HG02943 (cell line): ENCODE results near the gene FBXL12.
A peak's percentile ranks its signal among the peaks of the same experiment; 100 is the strongest.
"Not testable (repeated sequence)": the region's sequence is repeated elsewhere in the genome, so short reads cannot be mapped to it uniquely, and the experiment has no call there.

Source experiments
- ATAC-seq: cut with Tn5 transposase; IDR thresholded peaks from one replicate; pipeline ENCODE4 v1.9.1; 2021; ENCODE audit warnings: mild to moderate bottlenecking, low read depth, moderate library complexity; ENCODE audit not compliant: unreplicated experiment

Gene FBXL12

DNA sequence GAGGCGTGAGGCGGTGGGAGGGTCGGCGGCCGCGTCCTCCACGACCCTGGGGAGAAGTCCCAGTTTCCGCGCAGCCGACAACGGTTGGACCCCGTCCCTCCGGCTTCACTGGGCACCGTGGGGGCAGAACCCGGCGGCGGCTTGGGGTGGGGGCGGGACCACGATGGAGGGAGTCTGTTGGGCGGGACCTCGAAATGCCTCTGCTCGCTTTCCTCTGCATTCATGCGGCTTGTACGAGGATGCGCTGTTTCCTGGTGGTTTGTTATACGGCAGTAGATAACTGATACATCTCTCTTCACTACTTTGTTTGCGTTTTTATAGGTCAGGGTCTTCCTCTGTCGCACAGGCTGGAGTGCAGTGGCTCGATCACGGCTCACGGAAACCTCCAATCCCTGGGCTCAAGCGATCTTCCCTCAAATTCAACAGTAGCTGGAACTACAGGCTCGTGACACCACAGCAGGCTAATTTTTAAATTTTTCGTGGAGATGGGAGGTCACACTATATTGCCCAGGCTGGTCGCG, 25.7 kb downstream of the FBXL12 start:
- ATAC-seq: no peak

DNA sequence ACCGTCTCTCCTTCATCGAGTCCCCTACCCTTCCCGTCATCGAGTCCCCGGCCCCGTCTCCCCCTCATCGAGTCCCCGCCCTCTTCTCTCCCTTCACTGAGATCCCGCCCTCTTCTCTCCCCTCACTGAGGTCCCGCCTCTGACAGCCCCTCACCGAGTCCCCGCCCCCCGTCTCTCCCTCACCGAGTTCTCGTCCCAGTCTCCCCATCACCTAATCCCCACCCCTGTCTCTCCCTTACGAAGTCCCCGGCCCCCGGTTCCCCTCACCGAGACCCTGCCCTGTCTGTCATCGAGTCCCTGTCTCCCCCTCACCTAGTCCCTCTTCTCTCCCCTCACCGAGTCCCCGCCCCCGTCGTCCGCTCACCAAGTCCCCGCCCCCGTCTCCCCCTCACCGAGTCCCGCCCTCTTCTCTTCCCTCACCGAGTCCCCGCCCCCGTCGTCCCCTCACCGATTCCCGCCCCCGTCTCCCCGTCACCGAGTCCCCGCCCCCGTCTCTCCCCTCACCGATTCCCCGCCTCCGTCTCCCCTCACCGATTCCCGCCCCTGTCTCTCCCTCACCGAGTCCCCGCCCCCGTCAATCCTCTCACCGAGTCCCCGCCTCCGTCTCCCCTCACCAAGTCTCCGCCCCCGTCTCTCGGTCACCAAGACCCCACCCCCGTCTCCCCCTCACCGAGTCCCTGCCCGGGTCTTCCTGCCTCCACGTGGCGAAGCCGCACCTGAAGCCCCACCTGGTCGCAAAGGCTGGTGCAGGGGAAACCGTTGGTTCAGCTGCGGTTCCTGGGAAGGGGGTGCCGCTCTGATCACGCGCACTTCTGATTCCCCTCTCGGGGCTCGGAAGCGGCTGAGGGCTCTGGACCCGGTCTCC, 26.4 kb downstream of the FBXL12 start:
- no peak for ATAC-seq

DNA sequence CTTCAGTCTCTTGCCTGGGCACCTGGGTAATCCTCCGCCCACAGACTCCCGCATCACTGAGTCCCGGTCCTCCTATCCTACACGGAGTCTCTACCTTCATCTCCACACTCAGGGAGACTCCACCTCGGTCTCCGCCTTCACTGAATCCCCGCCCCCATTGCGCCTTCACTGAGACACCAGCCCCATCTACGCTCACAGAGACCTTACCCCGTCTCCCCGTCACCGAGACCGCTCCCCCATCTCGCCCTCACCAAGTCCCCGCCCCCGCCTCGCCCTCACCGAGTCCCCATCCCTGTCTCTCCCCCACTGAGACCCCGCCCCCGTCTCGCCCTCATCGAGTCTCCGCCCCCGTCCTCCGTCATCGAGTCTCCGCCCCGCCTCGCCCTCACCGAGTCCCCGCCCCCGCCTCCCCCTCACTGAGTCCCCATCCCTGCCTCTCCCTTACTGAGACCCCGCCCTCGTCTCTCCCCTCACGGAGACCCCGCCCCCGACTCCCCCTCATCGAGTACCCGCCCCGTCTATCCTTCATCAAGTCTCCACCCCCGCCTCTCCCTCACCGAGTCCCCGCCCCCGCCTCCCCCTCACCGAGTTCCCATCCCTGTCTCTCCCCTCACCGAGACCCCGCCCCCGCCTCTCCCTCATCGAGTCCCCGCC, 27.2 kb downstream of the FBXL12 start:
- ATAC-seq: no peak

DNA sequence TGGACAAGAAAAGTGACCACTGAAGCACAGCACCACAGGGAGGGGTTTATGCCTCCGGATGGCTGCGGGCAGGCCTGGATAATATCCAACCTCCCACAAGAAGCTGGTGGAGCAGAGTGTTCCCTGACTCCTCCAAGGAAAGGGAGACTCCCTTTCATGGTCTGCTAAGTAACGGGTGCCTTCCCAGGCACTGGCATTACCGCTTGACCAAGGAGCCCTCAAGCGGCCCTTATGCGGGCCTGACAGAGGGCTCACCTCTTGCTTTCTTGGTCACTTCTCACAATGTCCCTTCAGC, 27.9 kb downstream of the FBXL12 start:
- ATAC-seq: not testable (repeated sequence)

DNA sequence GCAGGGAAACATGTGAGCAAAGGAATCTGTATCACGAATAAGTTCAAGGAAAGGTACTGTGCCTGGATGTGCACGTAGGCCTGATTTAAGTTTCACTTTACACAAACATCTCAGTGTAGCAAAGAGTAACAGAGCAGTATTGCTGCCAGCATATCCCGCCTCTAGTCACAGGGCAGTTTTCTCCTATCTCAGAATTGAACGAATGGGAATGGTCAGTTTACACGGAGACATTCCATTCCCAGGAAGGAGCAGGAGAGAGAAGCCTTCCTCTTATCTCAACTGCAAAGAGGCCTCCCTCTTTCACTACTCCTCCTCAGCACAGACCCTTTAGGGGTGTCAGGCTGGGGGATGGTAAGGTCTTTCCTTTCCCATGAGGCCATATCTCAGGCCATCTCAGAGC, 29.3 kb downstream of the FBXL12 start:
- not testable (repeated sequence) for ATAC-seq

DNA sequence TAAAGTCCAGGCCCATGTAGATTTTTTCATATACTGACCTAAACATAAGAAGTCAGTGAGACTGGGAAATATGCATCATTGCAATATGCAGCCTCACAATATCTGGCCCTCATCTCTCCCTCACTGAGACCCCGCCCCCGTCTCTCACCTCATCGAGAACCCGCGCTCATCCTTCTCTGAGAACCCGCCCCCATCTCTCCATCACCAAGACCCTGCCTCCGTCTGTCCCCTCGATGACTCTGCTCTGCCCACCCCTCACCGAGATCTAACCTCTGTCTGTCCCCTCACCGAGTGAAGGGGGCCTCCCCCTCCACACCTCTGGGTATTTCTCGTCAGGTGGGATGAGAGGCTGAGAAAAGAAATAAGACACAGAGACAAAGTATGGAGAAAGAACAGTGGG, 29.8 kb downstream of the FBXL12 start:
- no peak for ATAC-seq

DNA sequence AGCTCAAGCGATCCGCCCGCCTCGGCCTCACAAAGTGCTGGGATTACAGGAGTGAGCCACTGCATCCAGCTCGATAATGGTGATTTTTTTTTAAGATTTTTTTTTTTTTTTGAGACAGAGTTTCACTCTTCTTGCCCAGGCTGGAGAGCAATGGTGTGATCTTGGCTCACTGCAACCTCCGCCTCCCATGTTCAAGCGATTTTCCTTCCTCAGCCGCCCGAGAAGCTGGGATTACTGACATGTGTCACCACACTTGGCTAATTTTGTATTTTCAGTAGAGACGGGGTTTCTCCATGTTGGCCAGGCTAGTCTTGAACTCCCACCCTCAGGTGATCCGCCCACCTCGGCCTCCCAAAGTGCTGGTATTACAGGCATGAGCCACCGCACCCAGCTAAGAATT, 30.3 kb downstream of the FBXL12 start:
- ATAC-seq: not testable (repeated sequence)

DNA sequence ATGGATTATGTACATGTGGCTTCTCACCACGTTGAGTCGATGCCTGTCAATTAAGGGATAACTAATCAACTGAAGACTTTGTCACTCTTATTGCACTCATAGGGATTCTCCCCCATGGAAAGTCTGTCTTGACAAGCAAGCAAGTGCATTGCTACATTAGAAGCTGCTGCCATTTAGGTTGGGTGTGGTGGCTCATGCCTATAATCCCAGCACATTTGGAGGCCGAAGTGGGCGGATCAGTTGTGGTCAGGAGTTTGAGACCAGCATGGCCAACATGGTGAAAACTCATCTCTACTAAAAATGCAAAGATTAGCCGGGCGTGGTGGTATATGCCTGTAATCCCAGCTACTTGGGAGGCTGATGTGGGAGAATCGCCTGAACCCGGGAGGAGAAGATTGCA, 32.1 kb downstream of the FBXL12 start:
- no peak for ATAC-seq

DNA sequence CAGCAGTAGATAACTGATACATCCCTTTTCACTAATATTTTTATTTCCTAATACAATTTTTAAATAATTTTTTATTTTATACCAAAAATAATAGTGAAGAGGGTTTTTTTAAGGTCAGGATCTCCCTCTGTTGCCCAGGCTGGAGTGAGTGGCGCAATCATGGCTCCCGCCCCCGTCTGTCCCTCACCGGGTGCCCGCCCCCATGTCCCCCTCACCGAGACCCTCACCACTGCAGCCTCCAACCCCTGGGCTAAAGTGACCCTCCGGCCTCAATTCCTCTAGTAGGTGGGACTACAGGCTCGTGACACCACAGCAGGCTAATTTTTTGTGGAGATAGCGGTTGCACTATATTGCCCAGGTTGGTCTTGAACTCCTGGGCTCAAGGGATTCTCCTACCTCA, 32.5 kb downstream of the FBXL12 start:
- ATAC-seq: no peak

DNA sequence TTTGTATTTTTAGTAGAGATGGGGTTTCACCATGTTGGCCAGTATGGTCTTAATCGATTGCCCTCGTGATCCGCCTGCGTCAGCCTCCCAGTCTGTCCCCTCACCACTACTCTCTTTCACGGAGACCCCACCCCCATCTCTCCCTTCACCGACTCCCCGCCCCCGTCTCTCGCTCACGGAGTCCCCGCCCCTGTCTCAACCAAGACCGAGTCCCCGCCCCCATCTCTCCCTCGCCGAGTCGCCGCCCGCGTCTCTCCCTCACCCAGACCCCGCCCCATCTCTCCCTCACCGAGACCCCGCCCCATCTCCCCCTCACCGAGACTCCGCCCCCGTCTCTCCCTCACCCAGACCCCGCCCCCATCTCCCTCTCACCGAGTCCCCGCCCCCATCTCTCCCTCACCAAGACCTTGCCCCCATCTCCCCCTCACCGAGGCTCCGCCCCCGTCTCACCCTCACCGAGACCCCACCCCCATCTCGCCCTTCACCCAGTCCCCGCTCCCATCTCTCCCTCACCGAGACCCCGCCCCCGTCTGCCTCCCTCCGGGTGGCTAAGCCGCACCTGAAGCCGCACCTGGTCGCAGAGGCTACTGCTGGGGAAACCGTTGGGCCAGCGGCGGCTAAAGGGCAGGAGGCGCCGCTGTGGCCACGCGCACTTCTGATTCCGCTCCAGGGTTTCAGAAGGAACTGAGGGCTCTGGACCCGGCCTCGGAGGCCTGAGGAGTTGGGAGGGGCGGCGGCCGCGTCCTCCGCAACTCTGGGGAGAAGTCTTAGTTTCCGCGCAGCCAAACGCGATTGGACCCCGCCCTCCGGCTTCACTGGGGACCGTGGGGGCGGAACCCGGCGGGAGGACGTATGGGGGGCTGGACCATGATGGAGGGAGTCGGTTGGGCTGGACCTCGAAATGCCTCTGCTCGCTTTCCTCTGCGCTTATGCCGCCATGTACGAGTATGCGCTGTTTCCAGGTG, 33.2 kb downstream of the FBXL12 start:
- ATAC-seq: peak; percentile 67

DNA sequence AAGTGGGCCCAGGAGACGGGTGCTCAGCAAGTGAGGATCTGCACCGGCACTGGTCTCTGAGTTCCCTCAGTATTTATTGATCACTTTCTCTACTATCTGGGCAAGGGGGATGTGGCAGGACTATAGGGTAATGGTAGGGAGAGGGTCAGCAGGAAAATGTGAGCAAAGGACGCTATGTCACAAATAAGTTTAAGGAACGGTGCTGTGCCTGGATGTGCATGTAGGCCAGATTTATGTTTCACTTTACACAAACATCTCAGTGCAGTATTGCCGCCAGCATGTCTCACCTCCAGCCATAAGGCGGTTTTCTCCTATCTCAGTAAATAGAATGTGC, 34.7 kb downstream of the FBXL12 start:
- ATAC-seq: not testable (repeated sequence)

DNA sequence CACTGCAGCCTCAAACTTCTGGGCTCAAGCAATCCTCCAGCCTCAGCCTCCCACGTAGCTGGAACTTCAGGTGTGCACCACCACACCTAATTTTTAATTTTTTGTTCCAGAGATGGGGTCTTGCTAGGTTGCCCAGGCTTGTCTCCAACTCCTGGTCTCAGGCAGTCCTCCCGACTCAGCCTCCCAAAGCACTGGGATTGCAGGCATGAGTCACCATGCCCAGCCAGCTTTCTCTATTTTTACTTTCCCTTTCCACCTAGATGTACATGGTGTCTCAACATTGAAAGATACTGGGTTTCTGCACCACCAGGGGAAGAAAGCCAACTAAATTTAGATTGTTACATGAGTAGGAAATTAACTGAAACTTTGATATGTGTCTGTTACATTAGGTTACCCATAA, 36.5 kb downstream of the FBXL12 start:
- ATAC-seq: no peak

DNA sequence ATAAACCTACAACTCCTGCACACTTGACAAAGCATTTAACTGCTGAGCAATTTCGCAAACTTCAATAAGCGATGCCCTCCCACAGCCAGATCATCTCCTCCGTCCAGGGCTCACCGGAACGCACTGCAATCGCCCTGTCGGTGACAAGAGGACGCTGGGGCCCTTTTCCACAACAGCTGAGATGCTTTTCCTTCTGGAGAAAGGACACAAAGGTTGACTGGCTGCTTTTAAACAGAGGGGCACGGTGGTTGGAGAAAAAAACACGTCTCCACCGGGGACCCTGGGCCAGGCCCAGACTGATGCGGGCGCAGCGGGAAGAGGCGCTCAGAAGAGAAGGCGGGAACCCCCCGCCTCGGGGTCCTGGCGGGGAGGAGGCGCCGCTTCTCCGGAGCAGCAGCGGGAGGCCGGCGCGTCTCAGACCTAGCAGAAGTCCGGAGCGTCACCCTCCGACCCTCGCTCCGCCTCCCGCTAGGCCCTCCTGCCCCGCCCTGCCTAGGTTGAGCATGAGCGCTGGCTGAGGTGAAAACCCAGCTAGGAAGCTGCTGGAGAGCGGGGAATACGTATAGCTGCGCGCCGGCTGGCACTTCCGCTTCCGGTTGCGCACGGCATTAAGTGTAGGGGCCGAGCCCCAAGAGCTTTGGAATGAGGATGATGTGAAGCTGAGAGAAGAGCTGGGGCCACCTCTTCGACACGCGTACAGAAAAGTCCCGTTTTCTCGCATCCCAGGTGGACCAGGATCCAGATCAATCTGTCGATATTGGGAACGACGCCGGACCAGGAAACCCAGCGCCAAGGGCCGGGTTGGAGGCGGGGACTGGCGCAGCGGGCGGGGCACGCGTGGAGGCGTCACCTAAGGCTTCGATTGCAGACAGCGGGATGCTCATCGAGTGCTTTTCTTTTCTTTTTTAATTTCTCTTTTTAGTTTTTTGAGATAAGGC, 50.4 kb downstream of the FBXL12 start, which contains the start of gene ZNF846:
Gene ZNF846 (minus strand): TSS at position 564 of the 938 bp plus-strand sequence. CDS start 3,788 bp downstream, outside the sequence.
- ATAC-seq: peak; percentile 89
